GM20431 (cell line): ENCODE data around the gene TNS1.

Experiments used
- in situ Hi-C: fragments of 300-500 bp; cut with MseI, MboI; formaldehyde crosslinking; loops from one replicate; pipeline ENCODE4 v1.15.0; 2020; ENCODE audit warnings: low sequenced_read_pairs; ENCODE audit not compliant: unreplicated experiment

TNS1 gene

DNA sequence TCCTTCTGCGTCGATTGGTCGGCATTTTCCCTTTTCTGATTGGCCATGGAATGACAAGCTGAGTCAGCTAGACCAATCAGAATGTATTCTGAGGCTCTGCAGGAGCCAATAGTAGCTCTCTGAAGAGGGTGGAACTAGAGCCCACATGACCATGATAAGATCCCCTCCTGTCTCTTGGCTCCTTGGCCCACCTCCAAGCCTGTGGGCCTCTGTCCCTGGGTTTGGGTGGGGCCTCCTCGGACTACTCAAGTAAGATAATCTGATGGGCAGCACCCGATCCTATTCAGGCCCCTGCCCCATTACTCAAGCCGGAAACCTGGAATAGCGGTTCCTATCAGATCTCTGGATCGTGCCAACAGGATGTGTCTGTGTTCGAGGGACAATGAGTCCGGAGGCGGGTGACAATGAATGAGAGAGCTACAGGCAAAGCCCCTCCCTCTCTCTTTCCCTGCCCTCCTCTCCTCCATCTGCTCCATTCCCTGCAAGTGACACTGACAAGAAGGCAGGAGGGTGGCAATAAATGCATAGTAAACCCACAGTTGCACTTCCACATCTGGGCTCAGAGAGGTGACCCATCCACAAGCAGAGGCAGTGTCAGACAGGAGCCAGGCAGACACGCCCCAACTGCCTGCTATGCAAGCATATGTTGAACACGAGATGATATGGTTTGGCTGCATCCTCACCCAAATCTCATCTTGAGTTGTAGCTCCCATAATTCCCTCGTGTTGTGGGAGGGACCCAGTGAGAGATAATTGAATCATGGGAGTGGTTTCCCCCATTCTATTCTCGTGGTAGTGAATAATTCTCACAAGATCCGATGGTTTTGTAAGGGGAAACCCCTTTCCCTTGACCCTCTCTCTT lies 114.7 kb downstream of the TNS1 start:
- in situ Hi-C loops = no loop called here

GRCh38 chr2:217886720-217887309 lies 116.0 kb downstream of the TNS1 start:
- in situ Hi-C loops = no loop called here

DNA sequence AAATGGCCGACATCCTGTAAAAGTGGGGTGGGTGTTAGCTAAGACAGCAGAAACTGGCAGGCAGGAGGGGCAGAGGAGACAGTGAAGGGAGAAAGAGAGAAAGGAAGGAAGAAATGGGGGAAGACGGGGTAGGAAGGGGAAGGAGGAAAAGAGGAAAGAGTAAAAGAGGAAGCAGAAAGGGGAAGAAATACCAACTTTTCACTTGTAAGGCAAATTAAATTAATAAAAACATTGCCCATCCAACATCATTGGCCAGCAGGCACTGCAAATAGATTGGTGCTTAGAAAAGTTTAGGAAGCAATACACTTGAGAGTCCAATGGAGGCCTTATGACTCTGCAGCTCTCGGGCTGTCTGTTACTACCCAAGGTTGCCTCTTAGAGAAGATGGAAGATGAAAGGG lies 116.7 kb downstream of the TNS1 start:
- in situ Hi-C loops = no loop called here

DNA sequence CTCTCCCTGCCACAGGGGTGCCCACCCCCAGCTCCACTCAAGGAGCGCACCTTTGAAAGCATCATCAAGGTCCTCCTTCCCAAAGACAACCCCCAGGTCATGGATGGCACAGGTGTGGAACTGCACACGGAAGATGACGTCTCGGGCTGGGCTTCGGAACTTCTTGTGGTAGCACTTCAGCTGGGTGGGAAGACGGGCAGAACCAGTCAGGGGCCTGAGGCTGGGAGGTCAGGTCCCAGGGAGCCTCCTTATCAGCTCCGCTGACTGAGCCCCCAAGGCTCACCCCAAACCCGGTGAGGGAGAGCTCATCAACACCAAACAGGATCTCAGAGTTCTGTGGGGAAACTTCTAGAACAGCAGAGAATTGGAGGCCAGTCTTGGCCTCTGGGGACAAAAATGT lies 117.8 kb downstream of the TNS1 start:
- in situ Hi-C loops = no loop called here

- in situ Hi-C loops = no loop called here
Measured at GRCh38 chr2:217880891-217881290, 121.9 kb downstream of the TNS1 start.

GRCh38 chr2:217880287-217880889 lies 122.4 kb downstream of the TNS1 start:
- in situ Hi-C loops = no loop called here

DNA sequence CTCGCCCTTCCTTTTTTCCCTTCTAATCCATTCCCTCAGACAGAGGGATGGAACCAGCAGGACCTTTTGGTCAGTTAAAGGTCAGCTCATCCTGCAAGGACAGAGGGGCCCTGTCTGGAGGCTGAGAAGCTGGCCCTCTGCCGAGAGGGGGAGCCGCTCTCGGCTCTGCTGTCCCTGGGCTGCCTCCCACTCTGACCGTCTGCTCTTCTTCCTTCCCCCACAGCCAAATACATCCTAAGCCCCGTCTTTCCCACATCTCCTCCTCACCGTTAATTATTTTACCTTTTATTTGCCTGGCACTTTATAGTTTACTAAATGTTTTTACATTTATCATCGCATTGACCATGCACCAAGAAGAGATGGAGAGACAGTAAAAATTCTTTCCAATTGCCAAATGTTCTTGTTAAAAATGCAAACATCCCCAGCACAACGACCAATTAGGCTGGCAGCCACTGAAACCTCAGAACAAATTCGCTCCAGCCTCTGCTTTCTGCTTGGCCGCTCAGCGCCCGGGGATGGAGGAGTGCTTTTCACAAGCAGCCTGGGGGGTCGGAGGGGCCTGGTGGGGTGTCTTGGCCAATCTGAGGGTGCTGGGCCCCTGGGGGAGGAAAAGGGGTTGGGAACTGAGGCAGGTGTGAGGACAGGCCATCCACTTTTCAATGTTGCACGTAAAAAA lies 123.7 kb downstream of the TNS1 start:
- in situ Hi-C loops = no loop called here

- in situ Hi-C loops = no loop called here
Measured at GRCh38 chr2:217877866-217878265, 124.9 kb downstream of the TNS1 start.

DNA sequence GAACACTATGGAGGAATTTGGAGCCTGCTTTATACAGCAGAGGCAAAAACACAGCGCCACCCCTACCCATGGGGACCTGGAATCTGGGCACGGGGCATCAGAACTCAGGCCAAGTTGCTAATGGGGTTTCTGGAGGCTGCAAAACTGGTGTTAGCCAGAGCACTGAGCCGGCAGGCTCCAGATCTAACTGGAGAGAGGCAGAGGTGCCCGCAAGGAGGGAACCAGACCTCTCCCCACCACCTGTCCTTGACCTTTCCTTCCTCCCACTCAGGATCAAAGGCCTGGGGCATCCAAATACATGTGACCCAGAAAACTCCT lies 126.6 kb downstream of the TNS1 start:
- in situ Hi-C loops = no loop called here

GRCh38 chr2:217875556-217876252 lies 127.1 kb downstream of the TNS1 start:
- in situ Hi-C loops = no loop called here

DNA sequence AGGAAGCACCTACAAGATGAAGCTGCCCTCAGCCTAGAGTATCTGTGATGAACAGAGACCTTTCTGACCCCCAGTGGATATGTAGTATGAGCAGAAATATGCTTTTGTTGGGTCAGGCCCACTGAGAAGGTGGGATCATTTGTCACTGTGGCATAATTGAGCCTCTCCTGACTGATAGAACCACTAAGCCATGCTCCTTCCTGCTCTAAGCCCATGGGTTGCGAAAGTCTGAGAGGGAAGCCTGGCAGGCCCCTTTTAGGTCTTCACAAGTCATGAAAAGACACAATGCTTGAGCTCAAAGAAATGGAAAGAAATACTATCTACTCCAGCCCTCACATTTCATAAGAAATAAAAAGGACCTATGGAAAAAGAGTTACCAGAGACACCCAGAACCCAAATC lies 127.7 kb downstream of the TNS1 start:
- in situ Hi-C loops = no loop called here

- in situ Hi-C loops = no loop called here
Measured at GRCh38 chr2:217873371-217873770, 129.4 kb downstream of the TNS1 start.

DNA sequence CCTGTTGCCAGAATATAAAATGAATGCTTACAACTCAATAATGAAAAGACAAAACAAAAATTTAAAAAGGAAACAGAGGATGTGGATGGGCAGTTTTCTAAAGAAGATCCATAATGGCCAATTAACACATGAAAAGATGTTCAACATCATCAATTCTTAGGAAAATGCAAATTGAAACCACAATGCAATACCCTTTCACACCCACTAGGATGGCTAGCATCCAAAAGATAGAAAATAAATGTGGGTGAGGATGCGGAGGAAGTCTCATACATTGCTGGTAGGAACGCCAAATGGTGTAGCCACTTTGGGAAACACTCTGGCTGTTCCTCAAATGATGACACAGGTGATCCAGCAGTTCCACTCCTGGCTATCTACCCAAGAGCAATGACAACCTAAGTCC lies 130.5 kb downstream of the TNS1 start:
- in situ Hi-C loops = no loop called here

GRCh38 chr2:217870528-217871011 lies 132.2 kb downstream of the TNS1 start:
- in situ Hi-C loops = no loop called here

DNA sequence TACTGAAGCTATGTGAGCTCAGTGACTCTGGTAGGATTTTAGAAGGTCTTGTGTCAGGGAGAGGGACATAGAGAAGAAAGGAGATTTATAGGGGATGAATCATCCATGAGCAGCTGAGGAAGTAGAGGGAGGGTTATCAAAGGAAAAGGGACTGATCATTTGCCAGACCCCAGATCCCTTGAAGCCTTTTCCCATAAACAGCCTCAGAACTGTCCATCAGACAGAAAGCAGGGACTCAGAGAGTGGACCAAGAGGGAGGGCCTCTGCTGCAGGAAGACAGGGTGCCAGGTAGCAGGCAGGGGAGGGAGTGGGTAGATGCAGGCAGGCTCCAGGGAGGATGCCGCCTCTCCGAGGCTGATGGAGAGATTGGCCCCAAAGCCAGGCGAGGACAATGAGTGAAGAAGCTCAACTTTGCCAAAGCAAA lies 133.9 kb downstream of the TNS1 start:
- in situ Hi-C loops = no loop called here

GRCh38 chr2:217868265-217868892 lies 134.4 kb downstream of the TNS1 start:
- in situ Hi-C loops = no loop called here

- in situ Hi-C loops = no loop called here
Measured at GRCh38 chr2:217866457-217866856, 136.3 kb downstream of the TNS1 start.

GRCh38 chr2:217864963-217865772 lies 137.6 kb downstream of the TNS1 start:
- in situ Hi-C loops = no loop called here

DNA sequence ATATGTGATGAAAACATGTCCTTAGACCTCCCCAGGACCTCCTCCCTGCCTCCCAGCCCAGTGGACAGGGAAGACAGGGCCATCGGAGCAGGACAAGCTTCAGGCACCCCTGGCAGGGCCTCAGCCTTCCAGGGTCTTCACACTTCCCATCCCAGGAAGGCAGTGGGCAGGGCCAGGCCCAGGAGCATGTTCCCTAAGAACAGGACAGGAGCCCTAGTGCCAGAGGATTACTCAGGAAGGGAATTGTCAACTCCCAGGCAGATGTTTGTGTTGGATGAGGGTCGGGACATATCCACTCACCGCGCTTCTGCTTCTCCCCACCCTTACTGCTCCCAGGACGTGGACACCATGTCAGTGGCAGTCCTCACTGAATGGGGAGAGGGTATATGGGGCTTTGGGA lies 138.9 kb downstream of the TNS1 start:
- in situ Hi-C loops = no loop called here
